Small intestine (tissue), 7 donors: ENCODE results near the gene MTMR2. TPM values are rescaled to one million over a fixed set of nuclear protein-coding genes. Genes with fewer than 3 reads are reported as not detected.

Experiments
- DNase-seq, 2 donors: peaks; one replicate each; pipeline versions ENCODE4 v3.0.0 to v3.0.0-alpha.2; 2013
- FAIRE-seq: peaks from 2 replicates; lab custom pipeline; 2012; peaks lifted over from hg19 to GRCh38; lab: Jason Lieb, UNC
- H3K27ac ChIP-seq, 3 donors: one replicate each; pipeline ENCODE4 v1.5.1; 2013; ENCODE audit warnings: low read length in 2 of 3, mild to moderate bottlenecking in 2 of 3, control low read depth in 1 of 3, inconsistent platforms in 1 of 3, low read depth in 1 of 3, moderate library complexity in 1 of 3
- H3K27me3 ChIP-seq, 3 donors: one replicate each; pipeline ENCODE4 v1.6.1; 2013; ENCODE audit warnings: low read length in 3 of 3, inconsistent platforms in 1 of 3; ENCODE audit not compliant: control insufficient read depth in 3 of 3, insufficient read depth in 3 of 3
- H3K36me3 ChIP-seq, 3 donors: one replicate each; pipeline ENCODE4 v1.6.1; 2013; ENCODE audit warnings: low read length in 3 of 3, inconsistent platforms in 1 of 3, low read depth in 1 of 3, mild to moderate bottlenecking in 1 of 3, moderate library complexity in 1 of 3; ENCODE audit not compliant: control insufficient read depth in 3 of 3, insufficient read depth in 2 of 3
- H3K4me1 ChIP-seq, 3 donors: one replicate each; pipeline ENCODE4 v1.6.1; 2013; ENCODE audit warnings: low read length in 2 of 3, inconsistent platforms in 1 of 3, low read depth in 1 of 3, mild to moderate bottlenecking in 1 of 3, moderate library complexity in 1 of 3; ENCODE audit not compliant: control insufficient read depth in 3 of 3, insufficient read depth in 2 of 3
- H3K4me3 ChIP-seq, 3 donors: one replicate each; pipeline ENCODE4 v1.5.1; 2013; ENCODE audit warnings: low read length in 3 of 3, control low read depth in 1 of 3, inconsistent platforms in 1 of 3, low read depth in 1 of 3, mild to moderate bottlenecking in 1 of 3, moderate library complexity in 1 of 3
- H3K9me3 ChIP-seq, 2 donors: one replicate each; pipeline ENCODE4 v1.6.1; 2013; ENCODE audit warnings: low read depth in 1 of 2, low read length in 1 of 2; ENCODE audit not compliant: control insufficient read depth in 2 of 2, insufficient read depth in 1 of 2
- WGBS, 3 donors: extraction: QIAGEN DNeasy Blood & Tissue Kit; methylation state at CpG; one replicate each; pipeline ENCODE4 v1.1.7; 2013; 5-methylcytosine and 5-hydroxymethylcytosine counted together
- polyA plus RNA-seq, 4 donors: library from polyadenylated mRNA; stranded (reverse) in 3 of 4; unstranded in 1 of 4; fragments of 200-250 nt in 3 of 4; fragments of 120-200 nt in 1 of 4; gene quantifications; one replicate each; pipeline versions ENCODE4 v1.2.1 to v1.2.3, GENCODE V29; 2013
- donor health status: healthy with polysubstance abuse.
- donor health status: control.
- donor health status: control.
- donor health status: Bipolar disorder and iron deficiency.
- donor health status: healthy.

The MTMR2 gene
- polyA plus RNA-seq, 4 donors, result 4.7 to 26.8 (median 9.9) TPM

GRCh38 chr11:95943546-95943945 lies 19.6 kb upstream of the MTMR2 start:
- H3K9me3 ChIP-seq, result peaks cover 0 to 30% of the 10 kb centered on the region in 2 donors
- no peaks in the 10 kb centered on the region for H3K27me3 ChIP-seq
- no peak overlapping the region for H3K27ac ChIP-seq
- 70 to 82% (median 79%) methylated on average over 1 of the region's 1 CpG for WGBS, 3 donors
- no peak overlapping the region for H3K4me3 ChIP-seq
- no peaks in the 10 kb centered on the region for H3K4me1 ChIP-seq
- H3K36me3 ChIP-seq, result no peaks in the 10 kb centered on the region
- DNase-seq (no peak), FAIRE-seq (no peak)

GRCh38 chr11:95939091-95939490 lies 15.2 kb upstream of the MTMR2 start:
- no peaks in the 10 kb centered on the region for H3K27me3 ChIP-seq
- FAIRE-seq (no peak), DNase-seq (no peak)
- H3K27ac ChIP-seq, result no peak overlapping the region
- 82 to 95% (median 85%) methylated on average over 6 of the region's 6 CpGs for WGBS, 3 donors
- peaks cover 0 to 14% of the 10 kb centered on the region in 2 donors for H3K9me3 ChIP-seq
- H3K36me3 ChIP-seq, result peaks cover 0 to 2% (median 0%) of the 10 kb centered on the region in 3 donors
- H3K4me3 ChIP-seq, result no peak overlapping the region
- H3K4me1 ChIP-seq, result no peaks in the 10 kb centered on the region

GRCh38 chr11:95937358-95937757 lies 13.5 kb upstream of the MTMR2 start:
- H3K27ac ChIP-seq, result no peak overlapping the region
- H3K36me3 ChIP-seq, result peaks cover 0 to 2% (median 0%) of the 10 kb centered on the region in 3 donors
- H3K4me3 ChIP-seq, result no peak overlapping the region
- no peaks in the 10 kb centered on the region for H3K27me3 ChIP-seq
- peaks cover 0 to 12% of the 10 kb centered on the region in 2 donors for H3K9me3 ChIP-seq
- no peaks in the 10 kb centered on the region for H3K4me1 ChIP-seq
- no peak for FAIRE-seq
- peak in 1 of 2 donors; percentile 49 for DNase-seq

- no peak for FAIRE-seq
- 63 to 82% (median 74%) methylated on average over 5 of the region's 5 CpGs for WGBS, 3 donors
- H3K27me3 ChIP-seq, result no peaks in the 10 kb centered on the region
Observed at GRCh38 chr11:95933594-95933993, 9.7 kb upstream of the MTMR2 start.

GRCh38 chr11:95931916-95932315 lies 8.0 kb upstream of the MTMR2 start:
- FAIRE-seq (no peak), DNase-seq (no peak)
- H3K27ac ChIP-seq, result no peak overlapping the region
- WGBS, 3 donors, result 65 to 96% (median 82%) methylated on average over 1 of the region's 1 CpG
- H3K36me3 ChIP-seq, result no peaks in the 10 kb centered on the region
- peaks cover 0 to 15% of the 10 kb centered on the region in 2 donors for H3K9me3 ChIP-seq
- no peak overlapping the region for H3K4me3 ChIP-seq
- no peaks in the 10 kb centered on the region for H3K27me3 ChIP-seq
- no peaks in the 10 kb centered on the region for H3K4me1 ChIP-seq

More at GRCh38 chr11:95933594-95933993, 9.7 kb upstream of the MTMR2 start:
- H3K9me3 ChIP-seq, result peaks cover 0 to 15% of the 10 kb centered on the region in 2 donors
- H3K36me3 ChIP-seq, result peaks cover 0 to 2% (median 0%) of the 10 kb centered on the region in 3 donors
- no peaks in the 10 kb centered on the region for H3K4me1 ChIP-seq
- no peak for DNase-seq
- no peak overlapping the region for H3K27ac ChIP-seq
- H3K4me3 ChIP-seq, result no peak overlapping the region

- DNase-seq (no peak), FAIRE-seq (no peak)
- Histone ChIP-seq H3K9me3 (peaks cover 0 to 12% of the 10 kb centered on the region in 2 donors), H3K4me1 (no peaks in the 10 kb centered on the region), H3K27me3 (no peaks in the 10 kb centered on the region), H3K27ac (no peak overlapping the region), H3K4me3 (no peak overlapping the region), H3K36me3 (no peaks in the 10 kb centered on the region)
- 50 to 87% (median 77%) methylated on average over 1 of the region's 1 CpG for WGBS, 3 donors
Observed at GRCh38 chr11:95930948-95931347, 7.0 kb upstream of the MTMR2 start.

GRCh38 chr11:95926726-95927125 lies 2.8 kb upstream of the MTMR2 start:
- no peak overlapping the region for H3K4me3 ChIP-seq
- 74 to 100% (median 100%) methylated on average over 1 of the region's 1 CpG for WGBS, 3 donors
- H3K36me3 ChIP-seq, result no peaks in the 10 kb centered on the region
- H3K27ac ChIP-seq, result no peak overlapping the region
- no peak for DNase-seq
- no peak for FAIRE-seq
- peaks cover 0 to 4% of the 10 kb centered on the region in 2 donors for H3K9me3 ChIP-seq
- H3K4me1 ChIP-seq, result no peaks in the 10 kb centered on the region
- H3K27me3 ChIP-seq, result no peaks in the 10 kb centered on the region

GRCh38 chr11:95925011-95925410 lies 1.1 kb upstream of the MTMR2 start:
- no peak for FAIRE-seq
- H3K36me3 ChIP-seq, result no peaks in the 10 kb centered on the region
- DNase-seq, result peak; percentile 61 to 63
- no peaks in the 10 kb centered on the region for H3K4me1 ChIP-seq
- H3K4me3 ChIP-seq, result peak overlapping the region in 1 of 3 donors; percentile 91
- peak overlapping the region in 1 of 3 donors; percentile 96 for H3K27ac ChIP-seq
- H3K27me3 ChIP-seq, result no peaks in the 10 kb centered on the region
- 25 to 64% (median 37%) methylated on average over 5 of the region's 5 CpGs for WGBS, 3 donors
- no peaks in the 10 kb centered on the region for H3K9me3 ChIP-seq

- Histone ChIP-seq H3K27ac (peak overlapping the region; percentile 92 to 96 (median 96)), H3K4me3 (peak overlapping the region; percentile 64 to 91 (median 81)), H3K27me3 (no peaks in the 10 kb centered on the region), H3K36me3 (no peaks in the 10 kb centered on the region), H3K4me1 (no peaks in the 10 kb centered on the region), H3K9me3 (no peaks in the 10 kb centered on the region)
- WGBS, 3 donors, result 0 to 1% (median 0%) methylated on average over 4 of the region's 4 CpGs
- peak in 1 of 2 donors; percentile 42 for DNase-seq
- no peak for FAIRE-seq
Observed at GRCh38 chr11:95924414-95924760, 480 bp upstream of the MTMR2 start.
